SU-DHL-6 (cell line): Measurements from ENCODE around the gene DAW1.

ENCODE experiments used
- H2AFZ ChIP-seq: fragments of 200-600 bp; sonication (generic); 2 replicates; pipeline ENCODE4 v1.6.1; 2014; ENCODE audit warnings: low read depth, mild to moderate bottlenecking, moderate library complexity, mixed read lengths, antibody characterized with exemption, low read length; ENCODE audit not compliant: severe bottlenecking
- H3F3A ChIP-seq: fragments of 200-600 bp; shearing (Covaris generic); 2 replicates; pipeline ENCODE4 v1.6.0; 2016; ENCODE audit warnings: antibody characterized with exemption, mild to moderate bottlenecking; ENCODE audit not compliant: insufficient read depth
- H3K27ac ChIP-seq: fragments of 200-600 bp; sonication (generic); 2 replicates; pipeline ENCODE4 v1.5.1; 2016; ENCODE audit warnings: low read depth, mild to moderate bottlenecking, low read length, moderate library complexity, mixed read lengths
- H3K27me3 ChIP-seq: fragments of 200-600 bp; sonication (generic), shearing (Covaris generic); 2 replicates; pipeline ENCODE4 v1.6.0; 2014; ENCODE audit warnings: mild to moderate bottlenecking, low read length
- H3K36me3 ChIP-seq: fragments of 200-600 bp; sonication (generic); 2 replicates; pipeline ENCODE4 v1.6.1; 2014; ENCODE audit warnings: mild to moderate bottlenecking, low read length, mixed read lengths
- H3K4me2 ChIP-seq: fragments of 300-600, 200-600 bp; shearing (Covaris generic), sonication (generic); 2 replicates; pipeline ENCODE4 v1.6.0; 2014; ENCODE audit warnings: low read length, low read depth, mild to moderate bottlenecking; ENCODE audit not compliant: poor library complexity, severe bottlenecking
- H3K4me3 ChIP-seq: fragments of 200-600 bp; sonication (generic); 2 replicates; pipeline ENCODE4 v1.5.1; 2014; ENCODE audit warnings: antibody characterized with exemption, low read length, mild to moderate bottlenecking, mixed read lengths; ENCODE audit not compliant: insufficient read depth, poor library complexity, severe bottlenecking
- H3K79me2 ChIP-seq: fragments of 200-600 bp; sonication (generic); 2 replicates; pipeline ENCODE4 v1.6.1; 2014; ENCODE audit warnings: mild to moderate bottlenecking, low read length, moderate library complexity; ENCODE audit not compliant: insufficient read depth
- H3K9ac ChIP-seq: fragments of 200-600 bp; sonication (generic); 2 replicates; pipeline ENCODE4 v1.7.0; 2014; ENCODE audit warnings: mild to moderate bottlenecking, low read length
- H3K9me2 ChIP-seq: fragments of 200-600 bp; sonication (generic); replicated peaks from 2 replicates; pipeline ENCODE4 v1.6.1; 2014; ENCODE audit warnings: low read length; ENCODE audit not compliant: insufficient read depth
- H3K9me3 ChIP-seq: fragments of 200-600 bp; sonication (generic); 2 replicates; pipeline ENCODE4 v1.6.1; 2014; ENCODE audit warnings: low read length, mixed read lengths; ENCODE audit not compliant: insufficient read depth
- H4K20me1 ChIP-seq: fragments of 200-600 bp; sonication (generic); 2 replicates; pipeline ENCODE4 v1.6.1; 2014; ENCODE audit warnings: low read depth, mild to moderate bottlenecking, antibody characterized with exemption, low read length, moderate library complexity, mixed read lengths
- CTCF ChIP-seq: fragments of 200-600 bp; sonication (generic); IDR thresholded peaks from one replicate; pipeline ENCODE4 v1.5.1; 2017; ENCODE audit warnings: antibody characterized with exemption, mild to moderate bottlenecking, low read length, moderate library complexity; ENCODE audit not compliant: insufficient read depth, poor library complexity, severe bottlenecking
- EZH2phosphoT487 ChIP-seq: fragments of 200-600 bp; sonication (generic), shearing (Covaris generic); conservative IDR thresholded peaks from 2 replicates; pipeline ENCODE4 v1.6.1; 2018; ENCODE audit warnings: mild to moderate bottlenecking, antibody characterized with exemption, low read length, moderate library complexity, mixed read lengths

DAW1 gene

GRCh38 chr2:227939271-227940027, 68.0 kb downstream of the DAW1 start:
- Histone ChIP-seq H4K20me1 (no peaks in the 10 kb centered on the region), H3K4me2 (no peak overlapping the region)

GRCh38 chr2:227942021-227942420, 70.6 kb downstream of the DAW1 start:
- Histone ChIP-seq H3K27me3 (no peaks in the 10 kb centered on the region), H3K4me2 (no peak overlapping the region), H3K79me2 (no peaks in the 10 kb centered on the region), H3K27ac (no peak overlapping the region), H3K9me3 (no peaks in the 10 kb centered on the region), H3F3A (no peaks in the 10 kb centered on the region), H3K4me3 (no peak overlapping the region), H3K9me2 (no peaks in the 10 kb centered on the region), H3K36me3 (no peaks in the 10 kb centered on the region), H2AFZ (no peak overlapping the region), H4K20me1 (no peaks in the 10 kb centered on the region), H3K9ac (no peak overlapping the region)
- no peak for TF ChIP-seq EZH2phosphoT487
- TF ChIP-seq CTCF = no peak

More at GRCh38 chr2:227939271-227940027, 68.0 kb downstream of the DAW1 start:
- no peak overlapping the region for H3K4me3 ChIP-seq
- H3K9me3 ChIP-seq = no peaks in the 10 kb centered on the region
- H3K9me2 ChIP-seq = no peaks in the 10 kb centered on the region
- no peaks in the 10 kb centered on the region for H3K27me3 ChIP-seq
- H3K79me2 ChIP-seq = no peaks in the 10 kb centered on the region
- no peaks in the 10 kb centered on the region for H3F3A ChIP-seq
- no peak overlapping the region for H2AFZ ChIP-seq
- TF ChIP-seq EZH2phosphoT487 = no peak
- TF ChIP-seq CTCF = no peak
- no peak overlapping the region for H3K9ac ChIP-seq
- H3K27ac ChIP-seq = no peak overlapping the region
- H3K36me3 ChIP-seq = no peaks in the 10 kb centered on the region

- Histone ChIP-seq H3K9ac (no peak overlapping the region), H4K20me1 (no peaks in the 10 kb centered on the region), H3F3A (no peaks in the 10 kb centered on the region), H3K27ac (no peak overlapping the region), H3K79me2 (no peaks in the 10 kb centered on the region), H3K4me2 (no peak overlapping the region), H3K36me3 (no peaks in the 10 kb centered on the region), H3K9me3 (no peaks in the 10 kb centered on the region), H3K4me3 (no peak overlapping the region), H3K9me2 (no peaks in the 10 kb centered on the region), H3K27me3 (no peaks in the 10 kb centered on the region), H2AFZ (no peak overlapping the region)
- TF ChIP-seq EZH2phosphoT487 (no peak), CTCF (no peak)
Observed at GRCh38 chr2:227942965-227943364, 71.5 kb downstream of the DAW1 start.
